Measurements from ENCODE around the gene EXT2. TPM values are rescaled to one million over a fixed set of nuclear protein-coding genes. Genes with fewer than 3 reads are reported as not detected.
A peak's percentile ranks its signal among the peaks of the same experiment; 100 is the strongest.

The EXT2 gene
- total and polyA plus RNA-seq, 10 of the 15 experiments (the other 5 are each of a cell fraction or from before 2014, with no cell fraction given) = 3.8 to 31.4 (median 17.9) TPM

GRCh38 chr11:44095506-44096359 lies at the start of gene EXT2 (continued):
- no peak for TF ChIP-seq MYB (IDR thresholded peaks at IDR 0.05; ENCODE audit: borderline replicate concordance, low read depth, low read length)
- peak; percentile 44; the same call in 1 of the 2 replicates for TF ChIP-seq ZNF687 (IDR thresholded peaks at IDR 0.05)
- TF ChIP-seq SREBF1 (IDR thresholded peaks at IDR 0.05; ENCODE audit: low read length) = no peak
- no peak for TF ChIP-seq CHD4 (IDR thresholded peaks at IDR 0.05)
- no peak for TF ChIP-seq HCFC1 (IDR thresholded peaks at IDR 0.05; ENCODE audit: low read length)
- no peak for TF ChIP-seq NBN (IDR thresholded peaks at IDR 0.05)
- no peak for TF ChIP-seq PML (IDR thresholded peaks at IDR 0.05; ENCODE audit: low read length)
- TF ChIP-seq ZBED1 (IDR thresholded peaks at IDR 0.05; ENCODE audit: borderline replicate concordance) = no peak
- no peak for TF ChIP-seq ZNF592 (IDR thresholded peaks at IDR 0.05)
- no peak for TF ChIP-seq TCF7 (IDR thresholded peaks at IDR 0.05; ENCODE audit: borderline replicate concordance)
- TF ChIP-seq SMAD5 (IDR thresholded peaks at IDR 0.05; ENCODE audit: low read depth) = no peak
- no peak for TF ChIP-seq SREBF2 (IDR thresholded peaks at IDR 0.05; ENCODE audit: low read length)
- no peak for TF ChIP-seq SUPT20H (IDR thresholded peaks at IDR 0.05; ENCODE audit: borderline replicate concordance, control insufficient read depth, low read depth, low read length)
- TF ChIP-seq ZBTB4 (CRISPR knock-in tag; IDR thresholded peaks at IDR 0.05) = no peak
- TF ChIP-seq IRF4 (IDR thresholded peaks at IDR 0.05; ENCODE audit: low read depth, low read length) = 0 out of 2 replicates have a peak, but pooled peaks have one; percentile 12
- no peak for TF ChIP-seq USF1 (IDR thresholded peaks at IDR 0.05; ENCODE audit: borderline replicate concordance, extremely low read length, insufficient read depth, low read depth, low read length)
- no peak for TF ChIP-seq CBX3 (IDR thresholded peaks at IDR 0.05; ENCODE audit: borderline replicate concordance, low read depth)
- TF ChIP-seq BHLHE40 (IDR thresholded peaks at IDR 0.05; ENCODE audit: borderline replicate concordance in 1 of 2, low read depth in 2 of 2, low read length in 1 of 2) = peak in 1 of 2 experiments; percentile 38; a peak in 2 of 4 replicates

Data from GM12878 (cell line).